Stimulated activated CD8-positive, alpha-beta memory T cell treated with anti-CD3 and anti-CD28 coated beads, Interleukin-15, amount 100 ng/mL, for 1 hour (primary cell): ENCODE data around the gene GPS1.

Experiments
- DNase-seq: peaks from one replicate; pipeline ENCODE4 v3.0.0-alpha.2; 2020; ENCODE audit warnings: low read depth

The GPS1 gene

DNA sequence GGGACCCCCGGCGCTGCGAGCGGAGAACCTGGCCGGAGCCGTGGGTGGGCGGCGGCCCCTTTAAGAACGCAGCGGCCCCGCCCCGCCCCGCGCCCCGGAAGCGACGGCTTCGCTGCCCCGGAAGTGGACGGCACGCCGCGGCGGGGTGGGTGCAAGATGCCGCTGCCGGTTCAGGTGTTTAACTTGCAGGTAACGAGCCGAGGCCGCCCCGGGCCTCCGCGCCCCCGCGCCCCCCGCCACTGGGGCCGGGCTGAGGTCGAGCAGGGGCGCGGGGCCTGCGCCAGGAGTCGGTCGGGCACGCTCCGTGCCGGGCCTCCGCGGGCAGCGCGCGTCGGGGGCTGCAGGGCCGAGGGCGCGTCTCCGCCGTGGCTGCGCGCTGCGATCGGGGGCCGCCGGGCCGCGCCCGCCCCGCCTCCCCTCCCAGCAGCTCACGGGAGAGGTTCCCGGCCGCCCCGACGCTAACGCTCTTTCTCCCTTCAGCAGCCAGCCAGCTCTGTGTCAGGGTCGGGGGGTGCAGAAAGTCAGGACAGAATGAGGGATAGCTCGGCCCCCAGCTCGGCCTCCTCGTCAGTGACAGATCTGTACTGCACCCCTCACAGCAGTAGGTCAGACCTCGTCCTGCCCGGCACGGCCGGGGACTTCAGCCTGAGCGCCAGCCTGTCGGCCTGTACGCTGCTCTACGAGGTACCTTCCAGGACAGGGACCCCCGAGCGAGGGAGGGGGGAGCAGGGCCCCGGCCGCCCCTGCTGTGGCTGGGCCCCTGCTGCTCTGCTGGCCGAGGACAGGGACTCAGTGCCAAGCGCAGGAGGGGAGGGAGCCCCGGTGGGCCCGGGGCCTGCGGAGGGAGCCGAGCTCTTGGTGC, at the start of gene GPS1, which contains the start of gene RFNG:
TSS of gene GPS1 (plus strand) at position 123 of the 862 bp plus-strand sequence. CDS start at position 157, 34 bp downstream.
TSS of gene RFNG (minus strand) at position 36 of the 862 bp plus-strand sequence. CDS start 45 bp downstream, outside the sequence.
- DNase-seq: peak; percentile 64

DNA sequence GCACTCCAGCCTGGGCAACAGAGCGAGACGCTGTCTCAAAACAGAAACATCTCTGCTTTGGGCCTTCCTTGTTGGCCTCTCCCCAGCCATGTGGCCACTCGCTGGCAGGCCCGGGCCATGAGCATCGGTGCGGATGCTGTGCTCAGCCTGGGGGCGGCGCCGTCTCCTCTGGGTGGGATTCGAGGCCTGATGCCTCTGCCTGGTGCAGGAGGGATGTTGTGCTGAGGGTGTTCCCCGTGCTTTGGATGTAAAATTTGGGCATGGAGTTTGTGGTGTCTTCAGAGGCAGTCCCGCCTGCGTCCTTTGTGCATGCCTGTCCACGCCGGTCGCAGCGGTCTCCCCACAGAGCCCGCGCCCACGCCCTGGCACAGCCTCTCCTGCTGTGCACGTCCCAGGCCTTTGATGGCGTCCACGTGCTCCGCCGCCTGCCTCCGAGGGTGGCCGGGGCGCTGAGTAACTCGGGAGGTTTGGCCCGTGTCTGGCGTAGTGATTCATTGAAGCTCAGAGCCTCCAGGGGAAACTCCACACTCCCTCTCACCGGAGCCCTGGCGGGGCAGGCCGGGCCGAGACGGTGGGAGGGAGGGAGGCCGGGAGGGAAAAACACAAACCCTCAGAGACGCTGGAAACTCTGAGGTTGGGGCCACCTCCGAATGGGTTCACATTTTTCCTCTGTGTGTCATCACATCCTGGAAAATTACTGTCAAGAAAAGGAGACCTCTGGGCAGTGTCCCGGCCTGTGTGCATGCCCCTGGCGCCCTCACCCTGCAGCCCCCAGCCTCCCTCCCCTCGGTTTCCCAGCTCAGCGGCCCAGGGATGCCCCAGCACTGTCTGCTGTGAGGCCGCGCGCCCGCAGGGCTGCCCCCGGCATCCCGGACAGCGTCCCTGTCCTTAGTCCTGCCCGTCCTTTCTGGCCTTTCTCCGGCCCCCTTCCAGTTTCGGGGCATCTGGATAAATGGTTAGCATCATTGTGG, 48.0 kb upstream of the GPS1 start:
- no peak for DNase-seq

DNA sequence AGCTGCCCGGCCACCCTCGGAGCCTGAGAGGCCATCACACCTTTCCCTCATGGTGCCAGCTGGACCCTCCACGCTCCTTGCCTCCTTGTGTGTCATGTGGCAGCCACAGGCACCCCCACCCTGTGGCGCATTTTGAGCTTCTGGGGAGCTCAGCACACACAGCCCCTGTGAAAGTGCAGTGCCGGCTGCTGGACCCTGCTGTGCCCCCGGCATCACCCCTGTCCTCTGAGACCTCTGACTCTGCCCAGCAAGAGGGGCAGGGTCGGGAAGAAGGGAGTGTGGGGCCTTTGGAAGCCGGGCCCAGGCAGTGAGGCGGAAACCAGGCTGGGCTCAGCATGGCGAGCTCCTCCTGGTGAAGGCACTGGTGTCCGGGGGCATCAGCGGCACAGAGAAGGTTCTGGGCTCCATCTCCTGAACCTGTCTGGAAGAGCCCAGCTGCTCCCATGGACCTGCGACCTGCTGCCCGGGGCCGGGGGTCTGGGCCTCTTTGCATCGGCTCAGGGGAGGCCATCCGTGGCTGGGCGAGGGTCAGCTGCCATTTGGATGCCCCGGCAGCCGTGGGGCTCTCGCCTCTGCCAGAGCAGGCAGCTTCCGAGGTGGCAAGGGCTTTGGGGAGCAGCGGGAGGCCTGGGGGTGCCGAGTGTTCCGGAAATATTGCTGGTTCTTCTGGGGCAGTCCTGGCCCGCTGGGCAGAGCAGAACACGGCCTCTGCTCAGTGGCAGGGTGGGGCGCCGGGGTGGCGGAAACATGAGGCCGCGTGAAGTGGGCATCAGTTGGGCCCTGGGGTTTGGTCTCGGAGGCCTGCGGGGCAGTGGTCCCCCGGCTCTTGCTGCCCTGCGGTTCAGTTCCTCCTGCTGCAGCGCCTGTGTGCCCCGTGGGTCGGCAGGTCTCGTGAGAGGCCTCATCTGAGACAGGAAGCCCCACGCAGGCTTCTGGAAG, 46.9 kb upstream of the GPS1 start:
- no peak for DNase-seq

DNA sequence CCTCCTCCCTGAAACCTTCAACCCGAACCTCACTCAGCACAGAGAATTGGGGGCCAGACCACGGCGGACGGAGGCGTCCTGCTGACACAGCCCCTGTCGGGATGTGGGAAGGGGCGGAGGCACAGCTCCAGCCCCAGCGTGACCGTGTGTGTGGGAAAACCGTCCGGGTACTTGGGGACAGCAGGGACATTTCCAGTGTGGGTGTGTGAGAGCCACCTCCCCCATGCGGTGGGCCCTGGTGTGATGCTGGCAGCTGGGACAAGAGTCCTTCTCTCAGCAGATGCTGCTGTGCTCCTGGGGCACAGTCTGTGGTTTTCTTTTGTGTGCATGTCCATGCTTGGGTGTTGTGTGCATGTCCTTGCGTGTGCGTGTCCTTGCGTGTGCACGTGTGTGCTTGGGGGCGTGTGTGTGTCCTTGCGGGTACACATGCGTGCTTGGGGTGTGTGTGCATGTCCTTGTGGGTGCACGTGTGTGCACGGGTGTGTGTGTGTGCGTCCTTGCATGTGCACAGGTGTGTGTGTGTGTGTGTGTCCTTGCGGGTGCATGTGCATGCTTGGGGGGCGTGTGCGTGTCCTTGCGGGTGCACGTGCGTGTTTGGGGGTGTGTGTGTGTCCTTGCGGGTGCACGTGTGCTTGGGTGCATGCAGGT, 45.9 kb upstream of the GPS1 start:
- DNase-seq: no peak

DNA sequence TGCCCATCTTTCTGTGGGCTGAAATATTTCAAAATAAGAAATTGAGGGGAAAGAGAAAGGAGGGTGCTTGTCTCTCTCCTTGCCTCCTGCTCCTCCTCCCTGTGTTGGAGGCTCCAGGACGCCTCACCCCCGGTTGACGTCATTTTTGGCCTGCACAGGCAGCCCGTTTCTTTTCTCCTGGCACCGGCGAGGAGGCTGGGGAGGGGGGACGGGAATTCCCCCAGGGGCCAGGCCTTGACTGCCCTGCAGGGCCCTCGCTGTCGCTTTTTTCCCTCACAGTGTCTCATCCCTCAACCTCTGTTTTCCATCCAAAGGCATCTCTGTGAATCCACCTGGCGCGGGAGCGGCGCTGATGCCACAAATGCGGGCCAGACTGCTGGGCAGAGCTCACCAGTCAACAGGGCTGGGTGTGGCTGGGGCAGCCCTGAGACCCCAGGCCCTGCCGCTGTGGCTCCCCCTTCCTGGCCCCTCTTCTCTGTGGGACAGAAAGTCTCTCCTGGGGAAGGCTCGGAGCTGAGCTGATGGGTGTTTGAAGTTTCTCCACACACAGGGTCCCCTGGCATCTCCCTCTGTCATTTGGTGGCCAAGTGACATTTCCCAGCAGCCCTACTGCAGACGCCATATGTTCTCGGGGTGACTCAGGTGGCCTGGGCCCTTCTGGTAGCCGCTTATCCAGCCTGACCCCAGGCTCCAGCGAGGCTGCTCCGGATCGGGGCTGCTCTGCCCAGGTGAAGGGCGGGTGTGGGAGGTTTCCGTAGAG, 45.0 kb upstream of the GPS1 start:
- no peak for DNase-seq

DNA sequence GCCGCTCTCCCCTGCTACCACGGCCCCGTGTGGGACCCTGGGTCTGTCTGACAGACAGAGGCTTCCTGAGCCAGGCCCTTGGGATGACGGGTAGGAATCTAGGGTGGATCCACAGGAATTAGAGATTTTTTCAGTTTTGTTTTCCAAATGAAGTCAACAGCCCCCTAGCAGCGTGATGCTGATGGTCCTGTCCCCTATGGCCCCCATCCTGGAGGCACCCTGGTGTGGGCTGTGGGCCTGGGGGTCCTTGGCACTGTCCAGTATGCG, 44.5 kb upstream of the GPS1 start:
- no peak for DNase-seq

DNA sequence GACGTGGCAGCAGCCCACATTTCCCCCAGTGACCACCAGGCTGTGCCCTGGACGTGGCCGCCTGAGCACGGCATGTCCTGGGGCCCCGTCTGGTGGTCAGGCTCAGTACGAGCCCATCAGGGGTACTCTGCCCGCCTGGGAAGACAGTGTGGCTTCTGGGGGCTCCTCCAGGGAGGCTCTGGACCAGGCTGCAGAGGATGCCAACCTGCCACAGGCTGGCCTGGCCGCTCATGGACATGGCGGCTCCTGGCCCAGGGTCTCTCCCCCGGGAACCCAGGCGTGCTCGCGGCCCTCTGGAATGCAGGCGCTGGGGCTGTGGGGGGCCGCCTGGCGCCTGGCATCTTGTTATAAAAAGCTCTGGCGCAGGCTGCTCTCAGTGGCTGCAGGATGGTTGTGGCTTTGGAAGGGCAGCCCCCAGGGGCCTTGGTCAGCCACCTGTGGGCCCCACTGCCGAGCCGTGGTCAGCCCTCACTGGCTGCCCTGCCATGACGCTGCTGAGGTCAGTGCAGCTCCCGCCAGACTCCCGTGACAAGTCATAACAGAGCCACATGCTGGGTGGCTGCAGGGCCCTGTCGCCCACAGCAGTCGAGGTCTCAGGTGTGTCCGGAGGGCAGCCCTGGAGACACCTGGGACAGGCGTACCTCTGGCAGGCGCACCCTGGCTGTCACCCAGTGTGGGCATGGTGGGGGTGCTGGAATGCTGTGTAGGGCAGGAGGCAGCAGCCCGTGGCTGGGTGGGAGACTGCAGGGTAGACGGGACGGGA, 44.0 kb upstream of the GPS1 start:
- no peak for DNase-seq

DNA sequence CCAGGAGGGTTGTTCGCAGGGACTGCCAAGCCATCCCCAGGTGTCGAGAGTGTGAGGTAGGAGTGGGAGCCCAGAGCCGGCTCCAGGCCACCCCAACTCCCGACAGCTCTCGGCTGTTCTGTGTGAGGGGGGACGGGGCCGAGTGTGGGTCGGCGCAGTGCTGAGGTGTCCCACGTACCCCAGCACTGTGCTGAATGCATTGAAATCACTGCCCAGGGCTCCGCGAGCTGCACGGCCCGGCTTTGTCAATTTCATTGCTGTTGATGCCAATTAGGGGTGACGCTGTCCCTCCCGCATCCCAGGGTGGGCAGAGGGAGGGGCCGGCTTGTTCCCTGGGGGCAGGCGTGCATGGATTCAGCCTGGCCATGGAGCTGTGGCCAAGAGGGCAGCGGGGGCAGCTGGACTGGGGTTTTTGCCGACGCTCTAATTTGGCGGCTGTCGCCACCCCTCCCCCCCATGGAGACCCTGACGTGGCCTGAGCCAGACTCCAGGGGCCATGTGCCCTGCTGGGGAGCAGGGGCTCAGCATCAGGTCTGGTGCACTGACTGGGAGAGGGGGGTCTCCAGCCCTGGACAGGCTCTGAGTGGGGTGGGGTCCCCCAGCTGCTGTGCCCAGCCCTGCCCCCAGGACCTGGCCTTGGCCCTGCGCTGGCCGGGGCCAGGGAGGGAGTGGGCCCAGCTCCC, 43.3 kb upstream of the GPS1 start:
- no peak for DNase-seq

DNA sequence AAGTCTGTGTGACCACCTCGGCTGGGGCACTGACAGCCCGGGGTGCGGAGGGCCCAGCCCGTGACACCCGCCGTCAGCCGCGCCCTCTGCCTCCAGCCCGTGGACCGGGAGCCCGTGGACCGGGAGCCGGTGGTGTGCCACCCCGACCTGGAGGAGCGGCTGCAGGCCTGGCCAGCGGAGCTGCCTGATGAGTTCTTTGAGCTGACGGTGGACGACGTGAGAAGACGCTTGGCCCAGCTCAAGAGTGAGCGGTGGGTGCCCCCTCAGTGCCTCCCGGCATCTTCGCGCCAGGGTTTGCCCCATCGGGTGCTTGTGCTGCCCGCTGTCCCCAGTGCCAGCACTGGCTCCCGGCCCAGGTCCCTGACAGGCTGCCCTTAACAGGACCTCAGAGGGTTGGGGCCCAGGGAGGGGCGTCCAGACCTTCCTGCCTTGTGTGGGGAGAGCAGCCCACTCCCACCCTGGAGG, 42.7 kb upstream of the GPS1 start:
- DNase-seq: no peak

DNA sequence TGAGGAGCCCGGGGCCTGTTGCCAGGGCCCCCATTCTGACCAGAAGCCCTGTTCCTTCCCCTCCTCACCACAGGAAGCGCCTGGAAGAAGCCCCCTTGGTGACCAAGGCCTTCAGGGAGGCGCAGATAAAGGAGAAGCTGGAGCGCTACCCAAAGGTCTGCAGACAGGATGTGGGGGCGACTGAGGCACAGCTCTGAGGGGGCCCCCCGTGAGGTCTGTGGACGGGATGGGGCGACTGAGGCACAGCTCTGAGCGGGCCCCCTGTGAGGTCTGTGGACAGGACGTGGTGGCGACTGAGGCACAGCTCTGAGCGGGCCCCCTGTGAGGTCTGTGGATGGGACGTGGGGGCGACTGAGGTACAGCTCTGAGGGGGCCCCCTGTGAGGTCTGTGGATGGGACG, 42.3 kb upstream of the GPS1 start:
- DNase-seq: no peak

DNA sequence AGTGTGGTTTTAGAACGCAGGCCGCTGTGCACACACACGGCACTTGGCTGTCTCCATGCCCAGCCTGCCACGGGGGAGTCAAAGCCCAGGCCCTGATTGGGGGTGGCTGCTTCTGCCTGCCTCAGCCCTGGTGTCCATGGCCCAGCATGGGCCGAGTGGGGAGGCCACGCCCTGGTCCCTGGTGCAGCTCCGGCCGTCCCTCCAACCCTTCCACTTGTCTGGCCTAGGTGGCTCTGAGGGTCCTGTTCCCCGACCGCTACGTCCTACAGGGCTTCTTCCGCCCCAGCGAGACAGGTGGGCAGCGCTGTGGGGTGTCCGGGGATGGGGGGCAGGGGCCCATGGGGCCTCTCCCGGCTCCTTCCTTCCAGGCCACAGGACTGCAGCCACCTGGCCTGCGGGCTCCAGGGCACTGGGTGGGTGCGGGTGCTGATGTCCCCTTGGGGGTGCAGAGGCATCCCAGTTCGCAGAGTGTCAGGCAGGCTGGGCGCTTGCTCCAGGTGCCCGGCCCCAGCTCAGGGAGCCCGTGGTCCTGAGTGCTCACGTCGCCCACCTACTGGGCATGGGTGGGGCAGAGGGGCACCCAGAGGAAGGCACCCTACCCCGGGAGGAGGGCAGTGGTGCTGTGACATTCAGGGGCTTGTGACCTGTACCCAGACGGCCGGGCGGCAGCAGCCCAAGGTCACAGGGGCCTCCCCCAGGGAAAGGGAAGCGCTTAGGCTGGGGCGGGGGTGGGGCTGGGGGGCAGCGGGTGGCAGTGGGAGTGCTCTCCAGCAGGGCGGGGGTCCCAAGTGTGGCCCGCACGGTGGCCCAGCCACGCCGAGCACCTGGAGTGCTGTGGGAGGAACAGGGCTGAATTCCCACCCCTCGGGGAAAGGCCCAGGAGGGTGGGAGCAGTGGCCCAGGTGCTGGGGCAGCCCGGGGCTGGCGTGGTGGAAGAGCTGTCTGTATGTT, 40.8 kb upstream of the GPS1 start:
- no peak for DNase-seq

DNA sequence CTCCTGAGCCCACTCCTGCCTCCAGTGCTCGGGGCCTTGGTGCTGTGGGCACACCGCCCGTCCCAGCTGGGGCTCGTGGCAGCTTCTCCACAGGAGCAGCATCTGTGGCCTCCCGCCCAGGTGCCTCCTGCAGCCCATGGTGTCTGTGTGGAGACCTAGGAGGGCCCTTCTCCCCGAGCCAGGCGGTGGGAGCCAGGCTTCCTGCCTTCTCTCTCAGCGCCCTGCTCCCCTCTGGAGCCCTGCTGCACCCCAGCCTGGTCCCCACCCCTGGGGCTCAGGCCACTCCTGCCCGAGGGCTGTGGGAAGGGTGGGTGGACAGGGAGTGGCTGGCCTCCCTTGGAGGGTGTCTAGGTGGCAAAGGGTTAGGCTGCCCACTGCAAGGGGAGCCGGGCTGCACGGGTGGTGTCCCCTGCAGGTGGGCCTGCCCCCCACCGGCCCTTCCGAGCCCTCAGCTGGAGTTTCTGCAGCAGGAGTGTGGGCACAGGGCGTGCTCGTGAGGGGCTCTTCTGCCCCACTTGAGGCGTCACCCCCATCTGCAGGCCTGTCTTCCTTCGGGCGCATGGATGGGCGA, 40.0 kb upstream of the GPS1 start:
- DNase-seq: no peak

DNA sequence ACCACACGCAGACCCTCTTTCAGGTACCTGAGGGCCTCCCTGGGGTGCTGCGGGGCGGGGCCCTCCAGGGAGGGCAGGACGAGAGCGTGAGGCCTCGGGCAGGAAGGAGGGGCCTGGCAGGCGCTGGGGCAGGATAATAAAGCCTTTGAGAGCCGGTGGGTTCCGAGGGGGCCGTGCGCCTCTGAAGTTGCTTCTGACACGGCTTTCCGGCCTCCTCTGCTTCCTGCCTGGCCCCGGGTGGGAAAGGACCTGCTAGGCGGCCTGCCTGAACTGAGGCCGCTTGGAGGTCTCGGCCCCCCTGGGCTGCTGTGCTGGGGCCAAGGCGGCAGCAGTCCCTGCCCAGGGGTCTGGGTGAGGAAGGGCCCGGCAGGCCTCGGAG, 39.4 kb upstream of the GPS1 start:
- DNase-seq: no peak

DNA sequence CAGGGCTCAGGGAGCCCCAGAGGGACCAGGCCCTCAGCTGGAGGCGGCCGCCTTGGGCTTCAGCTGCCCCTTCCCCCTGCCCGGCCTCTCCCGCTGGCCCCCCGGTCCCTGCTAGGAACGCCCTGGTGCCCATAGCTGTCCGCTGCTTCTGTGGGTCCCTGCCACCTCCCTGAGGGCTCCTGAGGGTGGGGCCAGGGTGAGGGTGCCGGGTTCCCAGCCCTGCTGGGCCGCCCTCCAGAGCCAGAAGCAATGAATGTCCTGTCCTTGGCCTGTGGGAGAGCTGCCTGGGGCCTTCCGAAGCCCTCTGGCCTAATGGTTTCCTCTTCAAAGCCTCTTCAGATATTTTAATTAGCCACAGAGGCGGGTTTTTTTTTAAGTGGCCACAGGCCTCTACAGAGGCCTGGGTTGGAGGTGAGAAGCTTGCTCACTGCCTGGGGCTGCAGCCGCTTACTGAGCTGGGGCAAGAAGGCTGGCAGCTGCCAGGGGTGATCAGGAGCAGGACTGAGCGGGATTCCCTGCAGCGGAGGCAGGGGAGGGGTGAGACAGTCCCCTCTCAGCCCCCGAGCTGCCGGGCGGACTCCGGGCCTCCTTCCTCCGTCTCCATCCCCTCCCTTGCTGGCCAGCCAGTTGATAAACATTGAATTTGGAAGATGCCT, 38.9 kb upstream of the GPS1 start:
- DNase-seq: no peak

DNA sequence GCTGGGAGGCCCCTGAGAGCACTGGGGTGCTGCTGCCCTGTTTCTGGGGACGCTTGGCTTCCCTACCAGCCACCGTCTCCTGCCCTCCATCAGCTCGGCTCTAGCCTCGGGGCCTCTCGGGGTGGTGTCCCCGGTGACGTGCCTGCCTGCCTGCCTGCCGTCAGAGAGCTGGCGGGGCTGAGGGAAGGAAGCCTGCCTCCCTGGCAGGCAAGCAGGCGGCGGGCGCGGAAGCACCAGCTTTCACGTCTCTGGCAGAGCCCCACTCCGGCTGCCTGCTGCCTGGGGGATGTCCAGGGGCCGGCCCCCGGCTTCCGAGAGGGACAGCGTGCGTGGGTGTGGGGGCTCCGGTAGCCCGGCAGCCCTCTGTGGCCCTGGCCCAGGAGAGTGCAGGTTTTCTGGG, 38.4 kb upstream of the GPS1 start:
- DNase-seq: no peak

DNA sequence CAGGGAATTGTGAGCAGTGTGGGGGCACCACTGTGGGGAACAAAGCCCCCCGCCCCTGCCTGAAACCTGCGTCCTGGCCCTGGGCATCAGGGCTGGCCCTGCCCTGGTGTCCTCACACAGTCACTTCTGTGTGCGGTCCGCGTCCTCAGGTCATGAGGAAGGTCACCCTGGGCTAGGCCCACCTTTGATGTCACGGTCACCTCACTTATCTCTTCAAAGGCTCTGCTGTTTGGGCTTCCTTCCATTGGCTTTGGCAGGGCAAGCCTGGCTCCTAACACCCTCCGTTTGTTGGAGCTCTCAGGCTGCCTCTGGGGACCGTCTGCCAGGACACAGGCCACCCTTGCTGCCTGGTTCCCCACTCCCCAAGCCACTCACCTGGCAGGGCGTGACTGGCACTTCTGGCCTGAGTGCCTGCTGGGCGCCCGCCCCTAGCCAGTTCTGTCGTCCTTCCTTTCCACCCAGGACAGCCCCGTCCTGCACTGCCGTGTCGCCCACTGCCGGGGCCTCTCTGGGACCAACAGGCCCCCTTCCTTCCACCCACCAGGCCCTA, 37.9 kb upstream of the GPS1 start:
- no peak for DNase-seq

DNA sequence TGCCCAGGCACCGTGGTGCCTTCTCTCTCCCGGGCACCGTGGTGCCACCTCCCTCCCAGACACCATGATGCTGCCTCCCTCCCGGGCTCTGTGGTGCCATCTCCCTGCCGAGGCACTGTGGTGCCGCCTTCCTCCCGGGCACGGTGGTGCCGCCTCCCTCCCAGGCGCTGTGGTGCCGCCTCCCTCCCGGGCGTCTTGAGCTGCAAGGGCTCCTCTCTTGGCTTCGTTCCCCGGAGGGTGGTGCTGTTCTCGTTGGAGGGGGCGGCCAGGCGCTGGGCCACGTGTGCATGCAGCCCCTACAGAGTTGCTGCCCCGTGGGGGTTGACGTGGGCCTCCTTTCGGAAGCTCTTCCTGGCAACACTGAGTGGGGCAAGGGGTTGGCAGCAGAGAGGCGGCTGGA, 37.3 kb upstream of the GPS1 start:
- DNase-seq: no peak
